RWPE2 (cell line): ENCODE data around the gene ZBTB20.

Experiments used
- ATAC-seq: fragments of 200-7000 bp; cut with Tn5 transposase; 3 replicates; pipeline ENCODE4 v1.9.1; 2021; ENCODE audit warnings: low read depth
- DNase-seq: peaks from one replicate; pipeline ENCODE4 v3.0.0-alpha.2; 2020; ENCODE audit warnings: low spot score
- H3K27ac ChIP-seq: fragments of 450-650 bp; 2 replicates; pipeline ENCODE4 v1.5.1; 2017; ENCODE audit warnings: mild to moderate bottlenecking; ENCODE audit not compliant: poor library complexity, severe bottlenecking
- H3K27me3 ChIP-seq: fragments of 250-450 bp; sonication (Bioruptor Pico); 2 replicates; pipeline ENCODE4 v1.5.1; 2021; ENCODE audit warnings: mild to moderate bottlenecking, moderate library complexity; ENCODE audit not compliant: insufficient read depth, poor library complexity, severe bottlenecking
- H3K36me3 ChIP-seq: fragments of 250-450 bp; sonication (Bioruptor Pico); 2 replicates; pipeline ENCODE4 v1.5.1; 2020; ENCODE audit warnings: low read depth, mild to moderate bottlenecking, moderate library complexity
- H3K4me1 ChIP-seq: fragments of 250-450 bp; sonication (Bioruptor Pico); 2 replicates; pipeline ENCODE4 v1.5.1; 2021; ENCODE audit warnings: mild to moderate bottlenecking, moderate library complexity; ENCODE audit not compliant: insufficient read depth, poor library complexity, severe bottlenecking
- H3K4me3 ChIP-seq: fragments of 250-450 bp; sonication (Bioruptor Pico); 2 replicates; pipeline ENCODE4 v1.5.1; 2021; ENCODE audit warnings: mild to moderate bottlenecking, moderate library complexity; ENCODE audit not compliant: severe bottlenecking
- H3K9me3 ChIP-seq: fragments of 250-450 bp; sonication (Bioruptor Pico); 2 replicates; pipeline ENCODE4 v1.5.1; 2021; ENCODE audit warnings: mild to moderate bottlenecking, moderate library complexity; ENCODE audit not compliant: severe bottlenecking
- CTCF ChIP-seq: fragments of 450-650 bp; IDR thresholded peaks from one replicate; pipeline ENCODE4 v1.5.1; 2017; ENCODE audit warnings: mild to moderate bottlenecking, moderate library complexity; ENCODE audit not compliant: poor library complexity, severe bottlenecking

Gene ZBTB20

GRCh38 chr3:114377426-114377825 is 769.7 kb downstream of the ZBTB20 start:
- Histone ChIP-seq H3K9me3 (no peaks in the 10 kb centered on the region), H3K4me3 (no peak overlapping the region), H3K36me3 (no peaks in the 10 kb centered on the region), H3K4me1 (no peaks in the 10 kb centered on the region), H3K27me3 (no peaks in the 10 kb centered on the region), H3K27ac (no peak overlapping the region)
- no peak for TF ChIP-seq CTCF
- ATAC-seq (no peak), DNase-seq (no peak)

- H3K27ac ChIP-seq, result no peak overlapping the region
- ATAC-seq, result no peak
Measured at GRCh38 chr3:114376516-114377185, 770.4 kb downstream of the ZBTB20 start.

GRCh38 chr3:114375608-114376421 is 771.3 kb downstream of the ZBTB20 start:
- no peak for TF ChIP-seq CTCF
- DNase-seq (no peak), ATAC-seq (no peak)
- Histone ChIP-seq H3K27ac (no peak overlapping the region), H3K27me3 (no peaks in the 10 kb centered on the region), H3K4me3 (no peak overlapping the region), H3K4me1 (no peaks in the 10 kb centered on the region), H3K36me3 (no peaks in the 10 kb centered on the region), H3K9me3 (no peaks in the 10 kb centered on the region)

More at GRCh38 chr3:114376516-114377185, 770.4 kb downstream of the ZBTB20 start:
- Histone ChIP-seq H3K27me3 (no peaks in the 10 kb centered on the region), H3K4me3 (no peak overlapping the region), H3K36me3 (no peaks in the 10 kb centered on the region), H3K9me3 (no peaks in the 10 kb centered on the region), H3K4me1 (no peaks in the 10 kb centered on the region)
- no peak for DNase-seq
- TF ChIP-seq CTCF, result no peak

GRCh38 chr3:114374433-114374990 is 772.6 kb downstream of the ZBTB20 start:
- ATAC-seq, result no peak
- no peaks in the 10 kb centered on the region for H3K4me1 ChIP-seq
- TF ChIP-seq CTCF, result no peak
- H3K27ac ChIP-seq, result no peak overlapping the region
- H3K4me3 ChIP-seq, result no peak overlapping the region
- DNase-seq, result no peak
- no peaks in the 10 kb centered on the region for H3K36me3 ChIP-seq
- H3K9me3 ChIP-seq, result no peaks in the 10 kb centered on the region
- H3K27me3 ChIP-seq, result no peaks in the 10 kb centered on the region
